ENCODE measurements around the gene EGFLAM. TPM values are rescaled to one million over a fixed set of nuclear protein-coding genes. Genes with fewer than 3 reads are reported as not detected.

EGFLAM gene
- total and polyA plus RNA-seq, 2 donors (not counting 3 experiments of a cell fraction or from before 2014, with no cell fraction given): 1.2 to 2.7 TPM

- CTCF ChIA-PET: interaction anchor here (1.1 to 1.2 kb wide), 3 partner anchors 45 to 435 kb away, joined by 3 to 5 read pairs (median 4); no protein-coding TSS in a partner anchor
- H3K27me3 ChIP-seq (ENCODE audit: control insufficient read depth in 2 of 2, insufficient read depth in 2 of 2, low read length in 2 of 2): peaks cover 2% of the 10 kb centered on the region in 2 experiments
- no peaks in the 10 kb centered on the region for H4K20me1 ChIP-seq (replicated peaks; ENCODE audit: control insufficient read depth, extremely low read depth, insufficient read depth, low read length)
- DNase-seq (ENCODE audit: low read depth, low spot score): no peak
- H2AFZ ChIP-seq (ENCODE audit: low read depth, low read length): no peak overlapping the region
- H3K9ac ChIP-seq (replicated peaks; ENCODE audit: extremely low read depth, insufficient read depth, low read length): no peak overlapping the region
- intact Hi-C loops (cut with micrococcal nuclease): no loop called here
- FAIRE-seq: no peak
- no peak overlapping the region for H3K4me2 ChIP-seq (ENCODE audit: insufficient read depth, low read length)
- dilution Hi-C loops (cut with MboI; ENCODE audit: extremely low pct_ligation_motif_present, low sequenced_read_pairs): no loop called here
- H3K9me1 ChIP-seq (replicated peaks; ENCODE audit: control insufficient read depth, extremely low read depth, insufficient read depth, low read length): no peaks in the 10 kb centered on the region
- no peak overlapping the region for H3K27ac ChIP-seq (ENCODE audit: insufficient read depth, low read depth, low read length)
- H3K36me3 ChIP-seq (ENCODE audit: control insufficient read depth in 2 of 2, extremely low read depth in 1 of 2, insufficient read depth in 2 of 2, low read length in 2 of 2): no peaks in the 10 kb centered on the region
- POLR2A ChIA-PET: no interaction called here
- TF ChIP-seq GATA2 (IDR thresholded peaks at IDR 0.05; ENCODE audit: insufficient read depth, insufficient read length, low read depth, low read length) (no peak), FOS (IDR thresholded peaks at IDR 0.05; ENCODE audit: borderline replicate concordance, insufficient read depth, low read length) (no peak), EZH2 (IDR thresholded peaks at IDR 0.05; ENCODE audit: borderline replicate concordance, low read depth, low read length, severe bottlenecking) (no peak), JUN (IDR thresholded peaks at IDR 0.05; ENCODE audit: borderline replicate concordance, insufficient read depth, insufficient read length, low read depth) (no peak), POLR2A (IDR thresholded peaks at IDR 0.05; ENCODE audit: low read depth, low read length) (no peak), CTCF (IDR thresholded peaks at IDR 0.05; ENCODE audit: extremely low read depth in 1 of 2, insufficient read depth in 1 of 2, low read depth in 1 of 2, low read length in 2 of 2) (no peak), MYC (IDR thresholded peaks at IDR 0.05; ENCODE audit: low read depth, low read length) (no peak), POLR2AphosphoS5 (IDR thresholded peaks at IDR 0.05; ENCODE audit: insufficient read depth, low read depth, low read length) (no peak), MAX (IDR thresholded peaks at IDR 0.05; ENCODE audit: insufficient read depth, insufficient read length) (no peak)
- H3K4me3 ChIP-seq (replicated peaks in 1 of 3; ENCODE audit: insufficient read depth in 1 of 3, low read depth in 1 of 3, low read length in 3 of 3): no peak overlapping the region
- no peaks in the 10 kb centered on the region for H3K79me2 ChIP-seq (ENCODE audit: control insufficient read depth, insufficient read depth, low read length)
- no peaks in the 10 kb centered on the region for H3K4me1 ChIP-seq (ENCODE audit: control insufficient read depth, extremely low read depth, insufficient read depth, low read length)
- no TSS peak for BruUV-seq (replicated peaks)
- no peaks in the 10 kb centered on the region for H3K9me3 ChIP-seq (replicated peaks; ENCODE audit: control insufficient read depth, insufficient read depth, low read length)
Observed at GRCh38 chr5:38375423-38375822, 117.1 kb downstream of the EGFLAM start.
